Measurements from ENCODE around the gene IGIP.

IGIP gene
- 6.6 to 10.1 (median 7.7) reads per million in 4 experiments for total RNA-seq

DNA sequence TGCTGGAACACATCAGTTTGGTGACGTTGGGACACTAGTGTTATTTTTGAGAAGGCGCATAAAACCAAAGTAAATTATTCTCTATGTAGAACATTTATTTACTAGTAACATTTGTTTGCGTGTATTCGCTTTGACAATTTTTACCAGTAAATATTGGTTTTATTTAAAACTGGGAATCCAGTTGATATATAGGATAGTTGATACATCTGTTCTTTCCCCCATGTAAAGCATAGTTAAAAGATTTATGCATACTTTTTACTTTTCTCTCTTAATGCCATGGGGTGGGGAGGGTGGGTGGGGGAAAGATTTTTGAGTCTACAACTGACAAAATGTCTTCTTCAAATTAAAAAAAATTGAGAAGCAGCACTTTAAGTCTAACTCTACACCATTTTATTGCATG lies at the start of gene IGIP:
Gene IGIP (plus strand): TSS at position 301 of the 400 bp plus-strand sequence. CDS start 2,540 bp downstream, outside the sequence.
- DNase-seq, result no peak

DNA sequence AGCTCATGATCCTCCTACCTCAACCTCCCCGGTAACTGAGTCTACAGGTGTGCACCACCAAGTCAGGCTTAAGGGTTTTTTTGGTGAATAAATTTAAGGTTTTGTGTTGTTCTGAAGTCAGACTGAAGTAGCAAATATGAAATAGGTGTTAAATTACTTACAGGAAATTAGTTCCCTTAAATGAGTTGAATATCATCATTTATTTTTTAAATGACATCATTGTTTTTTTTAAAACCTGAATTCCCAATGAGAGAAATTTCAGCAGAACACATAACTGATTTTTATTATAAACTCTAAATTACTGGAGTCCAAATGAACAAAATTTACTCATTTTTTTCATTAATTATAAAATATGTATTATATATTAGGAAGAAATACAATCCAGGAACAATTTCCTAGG lies 49.6 kb upstream of the IGIP start:
- DNase-seq, result no peak

DNA sequence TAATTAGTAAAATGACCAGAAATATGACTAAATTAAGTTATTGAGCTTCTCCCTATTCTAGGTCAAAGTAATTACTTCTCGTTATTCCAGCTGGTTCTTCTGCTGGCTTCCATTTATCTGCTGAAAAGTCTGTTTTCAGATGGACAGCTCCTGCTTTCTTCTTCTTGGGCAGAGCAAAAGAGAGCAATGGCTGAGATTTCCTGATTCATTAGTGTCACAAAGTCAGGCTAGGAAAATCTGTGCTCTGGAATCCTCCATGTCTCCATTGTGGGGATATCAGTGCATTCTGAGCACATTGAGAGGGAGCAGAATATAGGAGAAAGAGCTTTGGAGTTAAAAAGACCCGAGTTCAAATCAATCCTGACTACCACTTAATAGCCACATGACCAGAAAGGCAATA lies 48.9 kb upstream of the IGIP start:
- DNase-seq, result no peak

DNA sequence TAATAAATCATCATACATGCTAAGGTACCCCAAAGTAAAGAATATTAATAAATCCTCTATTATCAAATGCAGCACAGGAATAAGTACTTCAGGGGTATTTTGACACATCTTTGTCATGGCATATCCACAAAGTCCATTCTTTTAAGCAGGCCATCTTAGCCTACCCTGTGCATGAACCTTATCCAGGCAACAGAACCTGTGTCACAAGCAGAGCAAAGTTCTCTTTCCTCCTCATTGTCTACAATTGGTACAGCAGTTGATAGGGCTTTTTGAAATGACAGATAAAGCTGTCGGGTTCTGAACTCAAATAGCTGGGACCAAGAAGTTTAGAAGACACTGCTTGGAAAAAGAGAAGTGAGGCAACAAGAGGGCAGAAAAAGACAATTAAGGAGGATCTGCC lies 42.6 kb upstream of the IGIP start:
- no peak for DNase-seq

DNA sequence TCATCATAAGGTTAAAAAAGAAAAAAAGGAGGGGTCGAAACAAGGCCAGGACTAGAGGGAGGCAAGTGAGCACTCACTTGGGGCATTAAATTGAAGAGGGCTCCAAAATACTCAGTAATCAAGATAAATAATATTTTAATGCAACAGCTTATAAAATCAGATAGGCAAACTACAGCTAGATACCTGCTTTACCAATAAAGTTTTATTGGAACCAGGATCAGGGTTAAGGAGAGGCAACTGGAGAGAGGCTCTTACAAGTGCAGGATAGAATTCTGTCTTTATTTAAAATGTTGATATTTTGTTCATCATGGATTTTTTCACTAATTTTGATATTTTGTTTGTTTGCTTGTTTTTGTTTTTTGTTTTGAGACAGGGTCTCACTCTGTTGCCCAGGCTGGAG lies 42.1 kb upstream of the IGIP start:
- DNase-seq, result no peak

DNA sequence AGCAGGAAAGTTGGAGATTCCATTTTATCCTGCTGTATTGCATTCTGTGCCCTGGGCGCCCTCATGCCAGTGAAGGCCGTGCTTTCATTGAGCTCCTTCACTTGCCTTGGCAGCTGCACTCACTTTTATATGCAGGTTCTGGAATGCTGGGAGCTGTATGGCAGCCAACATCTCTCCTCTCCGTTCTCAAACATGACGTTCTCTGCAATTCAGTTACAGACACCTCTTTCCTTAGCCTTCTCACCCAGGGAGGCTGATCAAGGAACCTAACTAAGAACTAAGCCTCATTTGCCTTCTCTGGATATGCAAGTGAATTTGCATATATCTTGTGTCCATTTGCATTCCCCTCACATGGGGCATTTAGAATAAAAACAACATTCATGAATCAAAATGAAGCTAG lies 41.2 kb upstream of the IGIP start:
- DNase-seq, result no peak

DNA sequence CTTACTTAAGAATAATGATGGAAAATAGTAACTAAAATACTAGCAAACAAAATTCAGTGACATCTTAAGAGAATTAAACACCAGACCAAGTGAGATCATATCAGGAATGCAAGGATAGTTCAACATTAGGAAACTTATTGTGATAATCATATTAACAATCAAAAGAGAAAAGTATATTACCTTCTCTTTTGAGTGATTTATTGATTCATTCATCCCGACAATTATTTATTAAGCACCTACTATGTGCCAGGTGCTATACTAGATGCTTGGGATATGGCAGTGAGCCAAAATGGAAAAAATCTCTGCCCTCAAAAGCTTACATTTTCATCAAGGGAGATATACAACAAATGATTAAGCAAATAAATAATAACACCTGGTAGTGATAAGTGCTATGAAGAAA lies 35.5 kb upstream of the IGIP start:
- no peak for DNase-seq

DNA sequence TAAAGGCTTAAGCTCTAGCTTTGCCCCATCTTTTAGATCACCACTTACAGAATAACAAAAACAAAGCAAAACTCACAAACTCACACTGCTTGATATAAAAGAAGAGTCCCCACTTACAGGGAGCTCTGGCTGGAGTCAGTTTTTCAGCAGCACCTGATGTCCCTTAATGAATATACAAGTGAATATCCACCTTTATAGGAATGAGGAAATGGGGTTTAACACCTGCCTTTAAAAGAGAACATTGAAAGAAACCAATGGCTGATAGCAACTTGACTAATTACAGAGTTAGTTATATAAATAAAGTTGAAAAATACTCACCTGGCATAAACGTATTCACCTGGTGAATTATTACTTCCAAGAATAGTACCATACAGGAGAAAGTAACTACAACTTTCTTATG lies 32.6 kb upstream of the IGIP start:
- DNase-seq, result no peak

DNA sequence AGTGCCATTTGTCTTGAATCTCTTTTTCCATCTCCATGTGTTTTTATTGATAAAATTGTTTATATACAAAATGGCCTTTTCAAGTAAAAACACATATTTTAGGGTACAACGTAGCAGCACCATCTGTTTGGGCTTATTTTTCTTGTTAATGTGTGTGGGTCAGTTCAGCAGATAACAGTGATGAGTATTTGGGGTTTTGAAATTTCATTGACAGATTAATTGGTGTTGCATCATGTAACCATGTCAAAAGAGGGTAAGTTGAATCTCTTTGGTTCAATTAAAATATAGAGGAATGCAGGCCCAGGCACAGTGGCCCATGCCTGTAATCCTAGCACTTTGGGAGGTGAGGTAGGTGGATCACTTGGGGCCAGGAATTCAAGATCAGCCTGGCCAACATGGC lies 31.9 kb upstream of the IGIP start:
- no peak for DNase-seq

DNA sequence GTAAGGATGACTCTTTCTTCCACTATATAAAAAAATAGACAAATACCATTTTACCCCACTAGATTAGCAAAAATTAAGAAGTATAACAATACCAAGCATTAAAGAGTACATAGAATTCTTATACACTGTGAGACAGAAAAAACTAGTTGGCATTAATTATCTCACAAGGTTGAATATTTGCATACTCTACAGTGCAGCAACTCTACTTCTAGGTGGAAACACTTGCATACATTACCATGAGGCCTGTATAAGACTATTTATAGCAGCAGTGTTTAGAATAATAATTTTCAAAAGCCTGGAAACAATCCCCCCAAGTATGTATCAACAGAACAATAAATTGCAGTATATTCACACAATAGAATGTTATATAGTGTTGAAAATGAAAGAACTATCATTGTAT lies 30.8 kb upstream of the IGIP start:
- DNase-seq, result no peak

DNA sequence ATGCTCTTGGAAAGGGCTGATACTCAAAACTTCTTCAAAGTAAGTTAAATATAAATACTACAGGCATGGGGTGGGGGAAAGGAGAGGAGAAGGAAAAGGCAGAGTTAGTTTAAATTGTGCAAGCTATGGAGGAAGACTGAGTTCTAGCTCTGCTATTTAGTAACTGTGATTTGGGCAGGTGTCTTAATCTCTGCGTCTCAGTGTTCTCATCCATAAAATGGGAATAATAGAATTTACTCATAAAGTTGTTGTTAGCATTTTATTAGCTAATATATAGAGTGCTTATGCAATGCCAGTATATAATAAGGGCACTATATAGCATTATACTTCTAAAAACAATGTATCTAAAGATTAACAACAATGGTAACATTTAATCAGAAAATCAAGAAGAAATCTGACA lies 24.6 kb upstream of the IGIP start:
- DNase-seq, result no peak

DNA sequence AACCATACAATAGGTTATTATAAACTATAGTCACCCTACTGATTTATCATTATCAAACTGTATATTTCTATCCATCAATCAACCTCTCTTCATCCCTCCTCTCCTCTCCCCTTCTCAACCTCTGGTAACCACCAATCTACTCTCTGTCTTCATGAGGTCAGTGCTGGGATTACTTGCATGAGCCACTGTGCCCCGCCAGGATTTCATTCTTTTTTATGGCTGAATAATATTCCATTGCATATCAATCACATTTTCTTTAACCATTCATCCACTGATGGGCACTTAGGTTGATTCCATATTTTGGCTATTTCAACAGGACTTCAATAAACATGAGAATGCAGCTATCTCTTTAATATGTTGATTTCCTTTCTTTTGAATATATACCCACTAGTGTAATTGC lies 22.6 kb upstream of the IGIP start:
- no peak for DNase-seq

DNA sequence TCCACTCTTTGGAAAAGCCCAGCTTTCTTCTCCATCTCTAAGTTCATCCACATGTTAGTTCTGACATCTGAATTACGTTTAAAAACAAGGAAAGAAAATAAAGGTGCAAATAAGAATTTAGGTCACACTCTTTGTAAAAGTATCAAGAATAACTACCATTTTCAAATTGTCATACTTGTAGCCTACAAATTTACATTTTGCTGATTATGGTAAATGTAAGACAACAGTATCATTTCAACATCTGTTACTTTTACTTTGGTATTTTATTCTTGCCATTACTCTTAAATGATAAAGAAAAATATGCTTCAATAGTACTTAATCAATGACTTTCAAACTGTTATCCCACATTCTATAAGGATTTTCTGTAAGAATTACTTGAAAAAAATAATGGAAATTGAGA lies 21.6 kb upstream of the IGIP start:
- no peak for DNase-seq

DNA sequence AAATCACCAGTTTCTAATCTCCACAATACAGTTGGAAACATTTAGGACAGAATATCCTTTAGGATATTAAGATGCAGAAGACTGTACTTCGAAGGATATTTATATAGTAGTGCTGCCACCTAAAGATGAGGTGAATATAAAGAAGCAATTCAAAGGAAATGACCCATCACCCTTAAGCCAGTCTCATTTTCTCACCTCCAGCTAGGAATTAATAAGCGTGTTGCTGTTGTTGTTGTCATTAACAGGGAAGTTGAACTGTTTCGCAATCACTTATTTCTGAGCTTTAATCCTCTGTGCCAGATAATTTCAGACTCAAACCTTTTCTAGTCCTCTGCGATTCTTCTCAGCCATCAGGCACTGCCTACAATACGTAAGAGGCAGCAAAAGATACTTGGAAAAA lies 19.6 kb upstream of the IGIP start:
- no peak for DNase-seq

DNA sequence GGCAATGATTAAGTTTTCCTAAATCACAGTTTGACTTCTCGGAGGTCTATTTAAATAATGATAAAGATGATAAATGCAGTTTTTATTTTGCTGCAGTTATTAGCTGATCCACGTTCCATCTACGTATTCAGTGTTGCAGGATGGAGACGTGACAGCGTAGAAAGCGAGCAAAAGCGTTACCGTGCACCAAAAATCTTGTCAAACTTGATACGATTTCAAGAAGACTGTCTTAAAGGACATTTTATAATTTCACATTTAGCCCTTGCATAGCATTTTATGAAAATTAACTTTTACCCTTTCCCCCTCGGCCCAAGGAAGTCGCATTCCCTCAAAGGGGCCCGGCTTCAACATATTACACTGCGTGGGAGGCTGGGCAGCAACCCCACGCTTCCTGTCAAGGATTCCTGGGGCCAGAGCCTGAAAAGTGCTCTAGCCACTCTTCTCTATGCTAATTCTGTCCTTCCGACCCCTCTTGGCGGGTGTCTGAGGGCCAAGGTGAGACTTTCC lies 18.9 kb upstream of the IGIP start:
- no peak for DNase-seq

DNA sequence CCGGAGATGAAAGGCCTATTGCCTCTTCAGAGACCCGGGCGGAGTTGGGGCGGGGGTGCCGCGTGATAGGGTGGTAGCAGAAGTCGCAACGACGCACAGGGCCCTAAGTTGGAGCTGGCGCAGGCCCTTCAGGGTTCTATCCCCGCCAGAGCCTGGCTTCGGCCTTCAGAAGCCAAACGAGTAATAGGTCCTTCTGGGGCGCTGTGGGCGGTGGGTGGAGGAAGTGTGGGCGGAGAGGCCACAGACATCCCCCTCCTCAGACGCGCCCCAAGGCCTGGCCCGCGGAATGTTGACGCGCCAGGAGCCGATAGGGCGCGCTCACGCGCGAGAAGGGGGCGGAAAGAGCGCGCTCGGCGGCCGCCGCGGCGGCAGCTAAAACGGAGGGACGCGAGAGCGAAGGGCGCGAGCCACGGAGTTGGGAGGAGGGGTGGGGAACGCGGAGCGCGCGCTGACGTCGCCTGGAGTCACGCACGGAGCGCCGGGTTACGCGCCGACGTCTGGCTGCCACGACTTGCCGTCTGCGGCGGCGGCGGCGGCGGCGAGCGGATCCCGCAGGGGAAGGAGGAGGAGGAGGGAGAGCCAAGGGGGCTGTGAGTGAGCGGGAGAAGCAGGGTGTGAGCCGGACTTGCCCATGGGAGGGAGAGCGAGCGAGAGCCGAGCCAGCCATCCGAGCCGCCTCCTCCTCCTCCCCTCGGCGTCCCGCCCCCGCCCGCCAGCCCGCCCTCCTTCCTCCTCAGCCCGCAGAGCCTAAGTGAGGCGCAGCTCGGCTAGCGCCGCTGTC lies 18.2 kb upstream of the IGIP start:
- DNase-seq, result peak; percentile 84

DNA sequence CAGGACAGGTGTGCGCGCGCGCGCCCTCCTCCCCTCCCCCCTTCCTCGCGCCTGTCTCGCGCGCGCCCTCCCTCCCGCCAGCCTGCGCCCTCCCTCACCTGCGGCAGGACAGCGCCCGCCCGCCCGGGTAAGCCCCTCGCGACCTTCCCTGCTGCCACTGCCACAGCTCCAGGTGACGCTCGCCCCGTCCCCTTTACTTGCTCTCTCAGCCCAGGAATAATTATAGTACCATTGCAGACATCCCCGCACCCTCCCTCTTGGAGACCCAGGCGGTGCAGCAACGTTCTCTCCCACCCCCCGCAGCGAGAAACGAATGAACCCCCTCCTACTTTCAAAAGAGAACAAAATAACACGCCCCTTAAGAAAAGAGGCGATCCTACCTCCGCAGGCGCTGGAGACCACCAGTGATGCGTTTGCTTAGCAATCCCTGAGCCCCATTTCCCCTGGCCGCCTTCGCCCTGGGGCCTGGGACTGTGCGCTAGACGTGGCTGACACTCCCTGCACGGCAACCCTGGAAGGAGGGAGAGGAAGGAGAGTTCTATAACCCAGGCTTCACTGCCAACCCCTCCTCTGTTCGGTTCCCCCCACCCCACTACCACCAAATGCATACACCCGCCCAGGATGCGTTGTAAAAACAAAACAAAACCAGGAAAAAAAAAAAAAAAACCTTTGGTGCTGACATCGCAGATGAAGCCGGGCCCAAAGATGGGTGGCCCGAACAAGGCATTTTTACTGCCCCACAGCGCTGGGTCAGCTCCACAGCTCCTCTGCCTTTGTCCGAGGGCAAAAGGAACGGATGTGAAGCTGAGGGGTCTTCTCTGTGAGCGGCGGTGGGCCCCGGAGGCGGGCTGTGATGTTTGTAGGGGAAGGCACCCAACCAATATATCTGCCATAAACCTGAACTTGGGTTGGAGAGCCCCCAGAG lies 17.4 kb upstream of the IGIP start:
- DNase-seq, result no peak

DNA sequence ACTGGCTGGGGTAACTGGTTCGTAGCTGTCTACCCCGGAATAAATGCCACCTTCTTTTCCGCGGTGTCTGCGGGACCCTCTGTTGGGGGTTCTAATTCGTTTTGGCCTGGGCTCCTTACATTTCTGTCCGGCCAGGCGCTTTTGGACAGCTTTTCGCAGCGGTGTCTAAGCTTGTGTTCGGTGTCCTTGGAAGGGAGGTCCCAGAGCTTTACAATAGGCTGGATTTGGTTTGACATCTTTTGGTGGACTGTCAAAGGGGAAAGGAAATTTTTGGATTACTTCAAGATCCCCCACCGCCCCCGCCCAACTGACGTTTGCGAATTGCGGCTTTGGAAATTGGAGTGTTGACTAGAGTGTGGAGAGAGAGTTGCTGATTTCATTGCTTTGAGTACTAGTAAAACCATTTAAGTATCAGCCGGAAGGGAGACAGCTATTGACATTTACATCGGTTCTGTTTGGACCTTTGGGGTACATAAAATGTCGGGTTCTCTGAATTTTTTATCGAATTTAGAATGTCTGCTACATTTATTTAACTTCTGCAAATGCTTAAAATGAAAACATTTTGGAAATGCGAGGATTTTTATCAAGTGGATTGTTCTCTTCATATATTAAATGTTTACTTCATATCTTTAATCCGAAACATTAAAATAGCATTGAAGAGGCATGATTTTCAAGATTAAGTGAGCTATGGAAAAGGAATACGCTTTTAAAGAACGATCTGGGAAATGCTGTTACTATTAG lies 16.5 kb upstream of the IGIP start:
- no peak for DNase-seq

DNA sequence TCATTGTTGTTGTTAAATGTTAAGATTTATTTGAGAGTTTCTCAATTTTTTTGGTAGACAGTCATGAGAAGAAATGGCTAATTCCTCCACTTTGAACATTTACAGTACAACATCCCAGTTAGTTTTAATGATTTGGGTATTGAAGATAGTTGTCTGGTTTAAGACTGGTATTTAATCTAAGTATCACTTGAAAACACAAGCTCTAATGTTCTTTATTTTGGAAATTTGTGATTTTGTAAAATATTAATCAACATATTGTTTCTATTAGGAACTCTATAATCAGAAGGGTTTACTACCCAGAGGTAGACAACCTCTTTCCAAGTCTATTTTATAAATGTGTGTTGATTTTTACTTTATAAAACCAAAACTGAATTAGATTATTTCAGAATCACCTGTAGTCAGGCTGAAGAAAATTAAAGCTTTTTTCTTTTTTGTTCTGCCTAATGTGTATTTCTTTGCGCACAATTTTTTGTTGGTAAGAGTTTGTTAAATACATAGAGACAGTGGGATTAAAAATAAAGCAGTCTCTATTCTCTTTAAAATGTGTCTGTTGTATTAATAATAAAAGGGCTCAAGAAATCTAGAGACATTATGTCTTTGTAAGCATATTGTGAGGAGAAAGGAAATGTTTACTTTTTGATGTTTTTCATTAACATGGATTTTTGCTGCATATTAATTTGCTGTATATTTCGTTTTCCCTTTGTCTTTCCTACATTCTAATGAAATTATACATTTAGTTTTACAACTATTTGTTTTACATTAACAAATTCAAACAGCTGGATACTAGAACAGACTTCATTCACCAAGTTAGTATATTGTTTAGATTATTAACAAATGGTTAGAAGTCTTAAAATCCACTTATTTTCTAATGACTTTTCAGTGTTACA lies 15.7 kb upstream of the IGIP start:
- DNase-seq, result no peak

DNA sequence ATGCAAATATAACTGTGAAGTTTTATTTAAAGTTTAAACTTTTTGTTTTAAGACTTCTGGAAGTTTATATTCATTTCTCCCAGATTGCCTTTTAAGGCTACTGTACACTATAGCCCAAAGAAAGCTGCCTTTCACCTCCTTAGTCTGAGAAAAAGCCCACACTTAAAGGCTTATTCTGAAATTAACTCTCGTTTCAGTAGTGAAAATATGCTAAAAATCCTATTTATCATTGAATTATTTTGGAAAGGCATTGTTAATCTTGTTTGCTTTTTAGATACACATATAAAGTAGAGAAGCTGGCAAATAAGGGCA lies 15.1 kb upstream of the IGIP start:
- no peak for DNase-seq

DNA sequence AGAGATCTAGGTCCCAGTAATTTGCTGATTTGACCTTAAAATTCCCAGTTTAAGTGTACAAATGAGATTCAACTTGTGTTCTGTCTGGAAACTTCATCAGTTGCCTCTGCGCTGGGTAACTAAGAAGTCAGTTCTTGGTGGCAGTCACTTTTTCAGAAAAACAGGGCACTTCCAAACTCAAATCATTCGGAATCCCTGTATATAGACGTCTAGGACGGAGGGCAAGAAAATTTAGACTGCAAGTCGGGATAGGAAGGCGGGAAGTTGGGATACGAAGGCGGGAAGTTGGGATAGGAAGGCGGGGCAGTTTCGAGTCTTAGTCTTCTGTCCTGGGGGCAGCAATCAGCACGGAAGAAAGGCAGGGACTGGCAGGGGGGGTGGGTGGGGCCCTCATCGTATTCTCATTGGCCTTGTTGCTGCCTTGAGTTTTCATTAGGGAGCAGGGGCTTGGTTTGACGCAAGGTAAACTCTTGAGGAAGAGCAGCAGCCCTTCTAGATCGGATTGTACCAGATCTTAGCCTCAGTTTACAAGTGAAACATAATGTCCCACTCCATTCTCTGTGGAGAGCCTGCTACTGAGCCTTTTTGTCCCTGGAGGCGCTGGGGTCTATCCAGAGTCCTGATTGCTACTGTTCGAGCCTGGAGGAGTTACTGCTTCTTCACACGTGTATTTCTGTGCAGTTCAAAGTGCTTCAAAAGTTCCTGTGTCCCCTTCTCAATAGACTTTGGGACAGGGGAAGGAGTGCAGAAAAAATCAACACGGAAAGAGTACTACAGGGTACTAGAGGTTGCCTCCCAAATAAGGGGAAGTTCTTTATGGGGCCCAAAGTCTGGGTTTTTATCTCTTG lies 14.5 kb upstream of the IGIP start:
- no peak for DNase-seq

Measured in effector CD8-positive, alpha-beta T cell (primary cell).